GM21390 (cell line): ENCODE results near the gene APOB.

Experiments
- ATAC-seq: cut with Tn5 transposase; IDR thresholded peaks from one replicate; pipeline ENCODE4 v1.9.1; 2021; ENCODE audit not compliant: unreplicated experiment

The APOB gene

DNA sequence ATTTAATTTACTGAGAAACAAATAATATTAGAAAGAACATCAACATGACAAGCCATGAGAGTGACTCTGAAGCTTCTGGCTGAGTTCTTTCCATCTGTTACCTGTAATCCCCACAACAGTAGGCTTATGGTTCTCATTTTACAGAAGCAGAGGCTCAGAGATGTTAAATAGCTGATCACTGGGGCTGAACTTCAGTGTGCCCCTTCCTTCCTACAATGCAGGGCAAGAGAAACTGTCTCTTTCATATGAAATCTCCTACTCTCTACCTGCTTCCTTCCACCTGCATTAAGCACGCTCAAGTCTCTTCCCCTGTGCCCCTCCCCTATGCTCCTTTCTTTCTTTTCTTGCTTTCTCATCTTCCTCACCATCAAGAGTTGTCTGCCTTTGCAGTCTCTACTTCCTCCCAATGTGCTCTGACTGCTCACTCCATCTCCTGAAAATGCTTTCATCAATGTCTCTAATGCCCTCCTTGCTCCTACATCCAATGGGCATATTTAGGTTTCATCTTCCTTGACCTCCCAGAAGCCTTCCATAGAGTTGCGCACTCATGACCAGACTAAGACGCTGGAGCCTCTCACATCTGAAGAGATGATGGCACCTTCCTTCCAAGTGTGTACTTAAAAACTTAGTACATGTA is 23.7 kb downstream of the APOB start:
- no peak for ATAC-seq

DNA sequence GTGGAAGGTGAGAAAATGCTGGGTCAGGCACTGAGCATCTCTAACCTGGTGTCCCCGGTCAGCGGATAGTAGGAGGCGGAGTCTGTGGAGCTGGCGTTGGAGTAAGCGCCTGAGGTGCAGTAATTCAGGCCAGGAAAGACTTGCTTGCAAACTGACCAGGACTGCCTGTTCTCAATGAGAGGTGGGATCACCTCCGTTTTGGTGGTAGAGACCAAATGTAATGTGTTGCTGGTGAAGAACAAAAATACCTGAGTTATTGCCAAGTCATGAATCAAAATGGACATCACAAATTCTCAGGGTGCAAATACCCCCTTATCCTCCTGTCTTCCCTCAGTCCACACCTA is 24.2 kb downstream of the APOB start:
- no peak for ATAC-seq

DNA sequence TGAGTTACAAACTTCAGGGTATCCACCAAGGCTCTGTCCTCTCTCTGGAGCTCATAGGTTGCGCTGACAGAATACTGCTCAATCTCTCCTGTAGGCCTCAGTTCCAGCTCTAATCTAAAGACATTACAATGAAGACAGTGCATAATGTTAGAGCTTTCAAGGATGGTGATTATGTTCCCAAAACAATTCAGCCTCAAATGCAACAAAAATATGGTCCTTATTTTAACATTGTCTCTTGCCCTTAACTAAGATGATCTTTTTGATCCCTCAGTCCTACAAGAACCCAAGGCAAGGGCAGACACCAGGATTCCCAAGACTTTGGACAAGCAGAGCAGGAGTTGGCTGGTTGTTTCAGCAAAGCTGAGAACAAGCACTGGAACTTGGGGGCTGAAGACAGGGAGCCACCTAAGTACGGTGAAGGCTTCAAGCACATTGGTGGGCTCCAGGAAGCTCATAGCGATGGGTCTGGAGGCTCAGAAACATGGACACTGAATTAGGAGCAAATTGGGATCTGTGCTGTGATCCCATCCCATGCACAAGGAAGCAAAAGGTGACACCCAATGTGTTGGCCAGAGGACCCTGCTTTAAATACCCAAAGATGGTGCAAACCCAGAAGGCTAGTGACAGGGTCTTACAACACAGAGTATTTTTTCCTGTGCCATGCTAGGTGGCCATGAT is 24.7 kb downstream of the APOB start:
- ATAC-seq: no peak

DNA sequence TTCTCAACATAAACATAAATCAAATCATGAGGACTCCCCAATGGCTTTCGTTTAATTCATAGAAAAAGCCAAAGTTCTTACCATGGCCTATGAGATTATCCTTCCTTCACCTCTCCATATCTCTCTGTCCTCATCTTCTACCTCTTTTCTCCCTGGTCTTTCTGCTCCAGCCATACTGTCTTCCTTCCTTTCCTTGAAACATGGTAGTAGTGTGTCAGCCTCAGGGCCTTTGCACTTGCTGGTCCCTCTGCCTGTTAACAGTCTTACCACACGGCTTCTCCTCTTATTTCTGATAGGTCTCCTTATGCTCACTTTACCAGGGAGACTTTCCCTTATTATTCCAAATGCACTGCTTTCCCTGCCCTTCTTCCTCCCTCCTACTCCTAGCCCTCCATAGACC is 25.6 kb downstream of the APOB start:
- ATAC-seq: no peak

GRCh38 chr2:21017748-21018276 is 26.1 kb downstream of the APOB start:
- ATAC-seq: no peak

GRCh38 chr2:21015281-21015645 is 28.6 kb downstream of the APOB start:
- no peak for ATAC-seq

DNA sequence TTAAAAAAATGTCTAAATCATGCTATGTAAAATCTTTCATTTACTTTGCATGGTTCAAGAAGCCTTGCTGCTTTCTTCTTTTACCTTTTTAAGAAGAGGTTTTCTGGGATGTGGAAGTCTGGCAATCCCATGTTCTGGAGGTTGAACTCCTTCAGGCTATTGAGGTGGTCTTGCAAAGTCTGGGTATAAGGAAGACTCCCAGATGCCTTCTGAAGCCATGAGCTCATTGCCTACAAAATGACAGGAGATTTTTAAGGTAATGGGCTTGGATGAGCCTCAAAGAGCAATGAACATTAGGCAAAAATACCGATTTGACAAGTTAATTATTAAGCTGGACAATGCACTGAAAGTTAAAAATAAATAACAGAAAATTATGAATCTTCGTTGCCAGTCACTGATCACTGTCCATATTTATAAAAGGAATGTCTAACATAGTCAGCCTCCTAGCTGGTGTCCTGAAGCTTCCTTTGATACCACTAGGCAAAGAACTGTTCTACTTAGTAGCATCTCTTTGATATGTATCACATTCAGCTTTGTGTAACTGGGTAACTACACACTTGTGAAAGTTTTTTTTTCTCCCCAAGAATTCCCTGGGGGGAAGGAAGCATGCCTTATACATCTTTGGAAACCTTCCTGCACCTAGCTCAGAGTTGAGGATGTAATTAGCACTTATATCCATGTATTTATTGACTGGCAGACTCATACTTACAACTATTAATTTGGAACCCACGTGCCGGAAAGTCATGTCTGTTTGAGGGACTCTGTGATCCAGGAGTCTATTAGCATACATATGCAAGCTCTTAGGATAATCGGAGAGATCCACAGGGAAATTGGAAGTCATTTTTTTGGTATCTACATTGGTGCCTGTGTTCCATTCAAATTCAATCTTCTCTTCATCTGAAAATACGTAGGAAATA is 29.3 kb downstream of the APOB start:
- ATAC-seq: no peak

- ATAC-seq: no peak
Measured at GRCh38 chr2:21013043-21013816, 30.6 kb downstream of the APOB start.

GRCh38 chr2:21012557-21012937 is 31.3 kb downstream of the APOB start:
- ATAC-seq: no peak

GRCh38 chr2:21011876-21012556 is 31.9 kb downstream of the APOB start:
- ATAC-seq: no peak

DNA sequence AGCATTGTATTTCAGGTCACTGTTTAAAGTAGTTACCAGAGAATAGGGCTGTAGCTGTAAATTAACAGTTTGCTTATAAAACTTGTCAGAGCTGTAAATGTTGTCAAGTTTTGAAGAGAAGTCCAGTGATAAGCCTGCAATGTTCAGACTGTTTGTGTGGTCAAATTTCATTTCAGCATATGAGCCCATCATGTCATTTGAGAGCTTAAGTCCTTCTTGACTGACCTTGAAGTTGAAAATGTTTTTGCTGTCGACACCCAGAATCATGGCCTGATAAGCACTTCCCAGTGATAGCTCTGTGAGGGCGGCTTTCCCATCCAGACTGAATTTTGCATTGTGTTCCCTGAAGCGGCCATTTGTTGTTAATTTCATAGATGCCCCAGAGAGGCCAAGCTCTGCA is 32.4 kb downstream of the APOB start:
- no peak for ATAC-seq

DNA sequence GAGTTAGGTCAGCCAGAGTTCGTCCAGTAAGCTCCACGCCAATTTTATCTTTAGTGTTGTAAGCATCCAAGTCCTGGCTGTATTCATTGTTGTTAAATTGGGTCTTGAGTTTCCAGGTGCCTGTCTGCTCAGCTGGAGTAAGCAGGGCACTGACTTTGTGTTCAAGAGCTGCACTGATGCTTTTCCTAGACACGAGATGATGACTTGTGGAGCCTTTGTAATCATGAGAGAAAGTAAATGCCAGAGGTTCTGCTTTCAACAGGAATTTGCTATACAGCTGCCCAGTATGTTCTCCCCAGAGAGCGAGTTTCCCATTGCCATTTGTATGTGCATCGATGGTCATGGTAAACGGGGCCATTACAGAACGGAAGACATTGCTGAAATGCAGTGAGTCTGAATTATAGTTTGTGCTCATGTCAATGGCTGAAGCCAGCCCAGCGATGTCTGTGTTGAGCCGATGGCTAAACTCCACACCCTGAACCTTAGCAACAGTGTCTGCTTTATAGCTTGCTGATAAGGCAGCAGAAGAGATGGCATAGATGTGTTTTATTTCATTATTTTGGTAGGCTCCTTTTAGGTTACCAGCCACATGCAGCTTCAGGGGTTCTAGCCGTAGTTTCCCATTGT is 32.9 kb downstream of the APOB start:
- no peak for ATAC-seq

GRCh38 chr2:21009662-21010225 is 34.1 kb downstream of the APOB start:
- ATAC-seq: no peak

DNA sequence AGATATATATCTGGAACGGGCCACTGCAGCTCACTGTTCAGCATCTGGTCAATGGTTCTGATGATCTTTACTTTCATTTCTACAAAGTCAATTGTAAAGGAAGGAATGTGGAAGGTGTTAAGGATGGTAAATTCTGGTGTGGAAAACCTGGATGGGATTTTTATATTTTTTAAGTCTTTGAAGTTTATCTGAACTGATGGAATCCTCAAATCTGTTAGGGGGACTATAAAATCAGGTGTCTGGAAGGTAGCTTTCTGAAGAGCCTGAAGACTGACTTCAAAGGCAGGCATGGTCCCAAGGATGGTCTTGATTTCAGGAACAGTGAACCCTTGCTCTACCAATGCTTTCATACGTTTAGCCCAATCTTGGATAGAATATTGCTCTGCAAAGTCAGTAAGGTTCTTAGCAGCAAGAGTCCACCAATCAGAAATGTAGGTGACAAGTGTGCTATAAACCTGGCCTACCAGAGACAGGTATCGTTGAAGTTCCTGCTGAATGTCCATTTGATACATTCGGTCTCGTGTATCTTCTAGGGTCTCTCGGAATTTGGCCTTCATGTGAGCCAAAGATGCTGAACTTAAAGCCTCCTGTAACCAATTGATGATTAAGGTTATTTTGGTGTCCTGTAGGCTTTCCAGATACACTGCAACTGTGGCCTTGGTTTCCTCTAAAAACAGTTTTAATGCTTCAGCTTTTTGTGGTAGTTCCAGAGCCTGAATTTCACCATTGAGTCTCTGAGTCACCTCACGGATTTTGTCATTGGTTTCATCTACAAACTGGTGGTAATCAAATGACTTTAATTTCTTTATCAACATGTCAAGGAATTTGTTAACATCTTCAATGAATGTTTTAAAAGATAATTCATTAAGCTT is 34.8 kb downstream of the APOB start:
- ATAC-seq: no peak

DNA sequence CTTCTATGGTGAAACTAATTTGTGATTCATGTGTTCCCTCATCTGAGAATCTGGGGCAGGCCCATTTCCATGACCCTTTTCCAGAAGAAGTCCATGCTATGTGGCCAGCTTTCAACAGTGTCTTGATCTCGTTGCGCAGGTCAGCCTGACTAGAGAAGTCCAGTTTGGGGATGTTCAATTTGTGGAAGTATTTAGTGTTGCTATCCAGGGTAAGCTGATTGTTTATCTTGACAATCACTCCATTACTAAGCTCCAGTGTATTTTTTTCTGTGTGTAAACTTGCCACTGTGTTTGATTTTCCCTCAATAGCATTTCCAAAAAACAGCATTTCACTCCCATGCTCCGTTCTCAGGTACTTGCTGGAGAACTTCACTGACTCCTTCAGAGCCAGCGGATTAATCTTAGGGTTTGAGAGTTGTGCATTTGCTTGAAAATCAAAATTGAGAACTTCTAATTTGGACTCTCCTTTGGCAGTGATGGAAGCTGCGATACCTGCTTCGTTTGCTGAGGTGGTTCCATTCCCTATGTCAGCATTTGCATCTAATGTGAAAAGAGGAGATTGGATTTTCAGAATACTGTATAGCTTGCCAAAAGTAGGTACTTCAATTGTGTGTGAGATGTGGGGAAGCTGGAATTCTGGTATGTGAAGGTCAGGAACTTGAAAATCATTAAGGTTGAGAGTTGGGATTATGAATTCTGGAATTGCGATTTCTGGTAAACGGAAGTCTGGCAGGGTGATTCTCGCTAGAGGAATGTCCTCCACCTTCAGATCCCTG is 35.7 kb downstream of the APOB start:
- ATAC-seq: no peak

GRCh38 chr2:21007129-21008013 is 36.5 kb downstream of the APOB start:
- ATAC-seq: no peak
